HEK293 (cell line): ENCODE results near the gene HDAC7.
A peak's percentile ranks its signal among the peaks of the same experiment; 100 is the strongest.

Experiments used
- CTCF ChIA-PET: fragments of 350-600 bp; formaldehyde crosslinking; extraction: SDS; loops from one replicate; lab custom pipeline; 2021; ENCODE audit warnings: antibody characterized with exemption; lab: Yijun Ruan, JAX
- POLR2A ChIA-PET: fragments of 300-600 bp; formaldehyde crosslinking; extraction: SDS; loops from one replicate; lab custom pipeline; 2020; ENCODE audit warnings: antibody characterized with exemption, inconsistent platforms; lab: Yijun Ruan, JAX
- H3K27ac ChIP-seq: fragments of 200-500 bp; sonication (Bioruptor generic); 2 replicates; pipeline ENCODE4 v1.5.1; 2014; ENCODE audit warnings: low read depth, low read length, control low read depth, inconsistent platforms; ENCODE audit errors: extremely low read depth
- H3K36me3 ChIP-seq, 2 experiments: fragments of 200-500 bp in 1 of 2; sonication (Bioruptor generic) in 1 of 2; 1 replicate in 1 of 2; 2 replicates in 1 of 2; pipeline ENCODE4 v1.5.1; 2014 to 2017; ENCODE audit warnings: inconsistent platforms in 2 of 2, low read length in 2 of 2; ENCODE audit not compliant: control insufficient read depth in 2 of 2, insufficient read depth in 1 of 2
- H3K4me1 ChIP-seq: fragments of 200-500 bp; sonication (Bioruptor generic); 2 replicates; pipeline ENCODE4 v1.5.1; 2014; ENCODE audit warnings: mild to moderate bottlenecking, low read length, inconsistent platforms; ENCODE audit not compliant: control insufficient read depth, insufficient read depth
- H3K4me3 ChIP-seq: 2 replicates; pipeline ENCODE4 v1.5.1; 2011; ENCODE audit warnings: low read depth, mild to moderate bottlenecking, control low read depth, low read length, moderate library complexity
- H3K9me3 ChIP-seq: fragments of 200-500 bp; sonication (Bioruptor generic); 2 replicates; pipeline ENCODE4 v1.5.1; 2014; ENCODE audit warnings: low read depth, low read length, inconsistent platforms; ENCODE audit not compliant: control insufficient read depth, insufficient read depth
- GLI4 ChIP-seq: fragments of 450-650 bp; formaldehyde crosslinking; IDR thresholded peaks from 2 replicates; pipeline ENCODE4 v1.5.1; 2016; ENCODE audit warnings: missing biosample characterization, missing genetic modification characterization
- PRDM1 ChIP-seq: fragments of 450-650 bp; formaldehyde crosslinking; IDR thresholded peaks from 2 replicates; pipeline ENCODE4; 2016; ENCODE audit warnings: missing biosample characterization, missing genetic modification characterization
- PRDM6 ChIP-seq: fragments of 450-650 bp; formaldehyde crosslinking; IDR thresholded peaks from 2 replicates; pipeline ENCODE4 v1.5.1; 2017; ENCODE audit warnings: missing biosample characterization, missing genetic modification characterization
- TCF7L2 ChIP-seq: IDR thresholded peaks from 2 replicates; pipeline ENCODE4 v1.6.1; 2011; ENCODE audit warnings: low read depth, mild to moderate bottlenecking, inconsistent platforms, low read length, moderate library complexity, borderline replicate concordance
- ZBTB48 ChIP-seq: fragments of 450-650 bp; formaldehyde crosslinking; IDR thresholded peaks from 2 replicates; pipeline ENCODE4 v1.5.1; 2016; ENCODE audit warnings: missing biosample characterization, missing genetic modification characterization
- ZFHX2 ChIP-seq: fragments of 450-650 bp; formaldehyde crosslinking; conservative IDR thresholded peaks from 2 replicates; pipeline ENCODE4 v1.5.1; 2016; ENCODE audit warnings: missing biosample characterization, missing genetic modification characterization
- ZNF138 ChIP-seq: fragments of 450-650 bp; formaldehyde crosslinking; IDR thresholded peaks from 2 replicates; pipeline ENCODE4 v1.5.1; 2016; ENCODE audit warnings: missing biosample characterization, missing genetic modification characterization, borderline replicate concordance
- ZNF221 ChIP-seq: fragments of 450-650 bp; formaldehyde crosslinking; IDR thresholded peaks from 2 replicates; pipeline ENCODE4 v1.5.1; 2017; ENCODE audit warnings: missing biosample characterization, missing genetic modification characterization, borderline replicate concordance
- ZNF274 ChIP-seq, 2 experiments: fragments of 200-500 bp in 1 of 2; fragments of 450-650 bp in 1 of 2; sonication (Bioruptor generic) in 1 of 2; formaldehyde crosslinking in 1 of 2; IDR thresholded peaks; 2 replicates each; pipeline versions ENCODE4 v1.5.1 to v1.6.1; 2014 to 2016; ENCODE audit warnings: borderline replicate concordance in 1 of 2, inconsistent platforms in 1 of 2, low read length in 1 of 2, missing biosample characterization in 1 of 2, missing genetic modification characterization in 1 of 2
- ZNF366 ChIP-seq: fragments of 450-650 bp; formaldehyde crosslinking; conservative IDR thresholded peaks from 2 replicates; pipeline ENCODE4 v1.5.1; 2016; ENCODE audit warnings: missing biosample characterization, missing genetic modification characterization
- ZNF501 ChIP-seq: fragments of 450-650 bp; formaldehyde crosslinking; IDR thresholded peaks from 2 replicates; pipeline ENCODE4 v1.5.1; 2016; ENCODE audit warnings: missing biosample characterization, missing genetic modification characterization
- ZNF629 ChIP-seq: fragments of 450-650 bp; formaldehyde crosslinking; IDR thresholded peaks from 2 replicates; pipeline ENCODE4 v1.5.1; 2017; ENCODE audit warnings: missing biosample characterization, missing genetic modification characterization
- ZNF670 ChIP-seq: fragments of 450-650 bp; formaldehyde crosslinking; IDR thresholded peaks from 2 replicates; pipeline ENCODE4 v1.5.1; 2016; ENCODE audit warnings: missing biosample characterization, missing genetic modification characterization, low read depth
- ZSCAN16 ChIP-seq: fragments of 450-650 bp; formaldehyde crosslinking; IDR thresholded peaks from 2 replicates; pipeline ENCODE4 v1.5.1; 2016; ENCODE audit warnings: missing biosample characterization, missing genetic modification characterization
- TF ChIP-seq, protein P1 (sequence below): IDR thresholded peaks from 2 replicates; pipeline ENCODE4 v1.6.1; 2011; ENCODE audit warnings: mild to moderate bottlenecking, low read depth, low read length, borderline replicate concordance
- TF ChIP-seq, protein P2 (sequence below): fragments of 450-650 bp; formaldehyde crosslinking; IDR thresholded peaks from 2 replicates; pipeline ENCODE4 v1.5.1; 2016; ENCODE audit warnings: missing biosample characterization, missing genetic modification characterization
- TF ChIP-seq, protein P3 (sequence below): fragments of 450-650 bp; formaldehyde crosslinking; IDR thresholded peaks from 2 replicates; pipeline ENCODE4 v1.5.1; 2017; ENCODE audit warnings: missing biosample characterization, missing genetic modification characterization

Gene HDAC7

GRCh38 chr12:47823422-47824086 lies 3.9 kb upstream of the HDAC7 start:
- Histone ChIP-seq H3K27ac (no peak overlapping the region), H3K9me3 (no peaks in the 10 kb centered on the region), H3K36me3 (no peaks in the 10 kb centered on the region), H3K4me3 (no peak overlapping the region), H3K4me1 (peaks cover 2% of the 10 kb centered on the region)
- TF ChIP-seq ZNF366: peak; percentile 99
- TF ChIP-seq PRDM1: peak; percentile 90
- TF ChIP-seq, protein P1, sequence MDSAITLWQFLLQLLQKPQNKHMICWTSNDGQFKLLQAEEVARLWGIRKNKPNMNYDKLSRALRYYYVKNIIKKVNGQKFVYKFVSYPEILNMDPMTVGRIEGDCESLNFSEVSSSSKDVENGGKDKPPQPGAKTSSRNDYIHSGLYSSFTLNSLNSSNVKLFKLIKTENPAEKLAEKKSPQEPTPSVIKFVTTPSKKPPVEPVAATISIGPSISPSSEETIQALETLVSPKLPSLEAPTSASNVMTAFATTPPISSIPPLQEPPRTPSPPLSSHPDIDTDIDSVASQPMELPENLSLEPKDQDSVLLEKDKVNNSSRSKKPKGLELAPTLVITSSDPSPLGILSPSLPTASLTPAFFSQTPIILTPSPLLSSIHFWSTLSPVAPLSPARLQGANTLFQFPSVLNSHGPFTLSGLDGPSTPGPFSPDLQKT: no peak
- TF ChIP-seq ZNF221 (tag by site-specific recombination): no peak
- TF ChIP-seq PRDM6: no peak
- TF ChIP-seq ZNF138 (tag by site-specific recombination): no peak
- TF ChIP-seq ZSCAN16 (tag by site-specific recombination): no peak
- no peak for TF ChIP-seq ZNF274 (IDR thresholded peaks at IDR 0.05; ENCODE audit: low read length)
- no peak for TF ChIP-seq ZNF274 (tag by site-specific recombination; IDR thresholded peaks at IDR 0.05; ENCODE audit: borderline replicate concordance)
- ChIA-PET POLR2A (no interaction called here), CTCF (interaction anchor here (1.3 to 7.3 kb wide), 2 partner anchors 10 to 12 kb away, joined by 6 to 91 read pairs; no protein-coding TSS in a partner anchor)

DNA sequence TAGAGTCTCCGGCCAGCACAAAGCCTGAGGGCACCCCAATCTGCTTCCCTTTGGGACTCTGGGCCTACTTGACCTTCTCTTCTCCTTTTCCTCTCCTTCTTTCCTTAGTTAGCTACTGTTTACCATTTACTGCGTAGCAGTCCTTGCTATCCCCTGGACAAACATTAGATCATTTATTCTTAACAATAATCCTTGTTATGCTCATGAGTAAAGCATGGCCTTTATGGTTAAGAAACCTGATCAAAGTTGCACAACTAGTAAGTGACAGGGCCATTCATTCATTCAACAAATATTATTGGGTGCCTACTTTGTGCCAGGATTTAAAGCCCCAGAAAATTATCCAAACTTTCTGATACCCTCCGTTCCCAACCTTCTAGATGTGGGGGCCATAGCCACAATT lies 3.2 kb upstream of the HDAC7 start:
- no peaks in the 10 kb centered on the region; the same call in 1 of the 2 replicates for H3K4me1 ChIP-seq
- H3K4me3 ChIP-seq: no peak overlapping the region
- H3K27ac ChIP-seq: no peak overlapping the region
- TF ChIP-seq ZBTB48: no peak
- TF ChIP-seq GLI4 (tag by site-specific recombination): no peak
- TF ChIP-seq ZNF629: no peak
- TF ChIP-seq, protein P2, sequence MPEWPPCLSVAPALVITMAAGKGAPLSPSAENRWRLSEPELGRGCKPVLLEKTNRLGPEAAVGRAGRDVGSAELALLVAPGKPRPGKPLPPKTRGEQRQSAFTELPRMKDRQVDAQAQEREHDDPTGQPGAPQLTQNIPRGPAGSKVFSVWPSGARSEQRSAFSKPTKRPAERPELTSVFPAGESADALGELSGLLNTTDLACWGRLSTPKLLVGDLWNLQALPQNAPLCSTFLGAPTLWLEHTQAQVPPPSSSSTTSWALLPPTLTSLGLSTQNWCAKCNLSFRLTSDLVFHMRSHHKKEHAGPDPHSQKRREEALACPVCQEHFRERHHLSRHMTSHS (tag by site-specific recombination): no peak
- TF ChIP-seq, protein P3, sequence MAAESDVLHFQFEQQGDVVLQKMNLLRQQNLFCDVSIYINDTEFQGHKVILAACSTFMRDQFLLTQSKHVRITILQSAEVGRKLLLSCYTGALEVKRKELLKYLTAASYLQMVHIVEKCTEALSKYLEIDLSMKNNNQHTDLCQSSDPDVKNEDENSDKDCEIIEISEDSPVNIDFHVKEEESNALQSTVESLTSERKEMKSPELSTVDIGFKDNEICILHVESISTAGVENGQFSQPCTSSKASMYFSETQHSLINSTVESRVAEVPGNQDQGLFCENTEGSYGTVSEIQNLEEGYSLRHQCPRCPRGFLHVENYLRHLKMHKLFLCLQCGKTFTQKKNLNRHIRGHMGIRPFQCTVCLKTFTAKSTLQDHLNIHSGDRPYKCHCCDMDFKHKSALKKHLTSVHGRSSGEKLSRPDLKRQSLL (tag by site-specific recombination): no peak
- no peak for TF ChIP-seq ZNF670 (tag by site-specific recombination)
- no peak for TF ChIP-seq TCF7L2
- TF ChIP-seq ZNF501: no peak
- no peak for TF ChIP-seq ZFHX2 (tag by site-specific recombination)
- POLR2A ChIA-PET: no interaction called here
- H3K9me3 ChIP-seq: no peaks in the 10 kb centered on the region
- CTCF ChIA-PET: interaction anchor here (0.6 to 7.3 kb wide), 6 partner anchors 9 to 105 kb away, joined by 3 to 91 read pairs (median 4); no protein-coding TSS in a partner anchor
- H3K36me3 ChIP-seq: no peaks in the 10 kb centered on the region
